Testis (tissue), 3 donors: ENCODE data around the gene PGLYRP4. TPM values are rescaled to one million over a fixed set of nuclear protein-coding genes. Genes with fewer than 3 reads are reported as not detected.

Source experiments
- DNase-seq: peaks from one replicate; pipeline ENCODE4 v3.0.0-alpha.2; 2019
- H3K27ac ChIP-seq, 2 donors: fragments of 200-600 bp; sonication (generic); one replicate each; pipeline ENCODE4 v1.5.1; 2019
- H3K27me3 ChIP-seq: fragments of 200-600 bp; sonication (generic); one replicate; pipeline ENCODE4 v1.5.1; 2019
- H3K36me3 ChIP-seq: fragments of 200-600 bp; sonication (generic); one replicate; pipeline ENCODE4 v1.5.1; 2017; ENCODE audit warnings: low read depth; ENCODE audit errors: missing control alignments
- H3K4me1 ChIP-seq: fragments of 200-600 bp; sonication (generic); one replicate; pipeline ENCODE4 v1.5.1; 2019
- H3K4me3 ChIP-seq, 2 donors: fragments of 200-600 bp; sonication (generic); one replicate each; pipeline ENCODE4 v1.5.1; 2017 to 2019
- H3K9me3 ChIP-seq: fragments of 200-600 bp; sonication (generic); one replicate; pipeline ENCODE4 v1.5.1; 2017
- CTCF ChIP-seq, 3 experiments: fragments of 450-650 bp in 2 of 3; fragments of 200-600 bp in 1 of 3; sonication (generic) in 1 of 3; IDR thresholded peaks; one replicate each; pipeline ENCODE4 v1.5.1; 2016 to 2019; ENCODE audit warnings: antibody characterized with exemption in 3 of 3, mild to moderate bottlenecking in 2 of 3, moderate library complexity in 1 of 3
- POLR2A ChIP-seq: fragments of 450-650 bp; IDR thresholded peaks from one replicate; pipeline ENCODE4 v1.6.1; 2017; ENCODE audit warnings: antibody characterized with exemption, mild to moderate bottlenecking, moderate library complexity
- WGBS, 2 donors: methylation state at CpG; one replicate each; pipeline ENCODE4 v1.1.5; 2018; 5-methylcytosine and 5-hydroxymethylcytosine counted together
- intact Hi-C: fragments of 100-400 bp; cut with DNase I; formaldehyde crosslinking; loops from one replicate; pipeline ENCODE4 v1.15.1; 2023; ENCODE audit warnings: low total_unique reads
- polyA plus RNA-seq: library from polyadenylated mRNA; stranded (reverse); fragments of 350-450 nt; fragmentation: Illumina TruSeq; extraction: RNeasy Lipid Tissue Mini Kit (QIAGEN cat#74804); gene quantifications from one replicate; pipeline ENCODE4 v1.2.3, GENCODE V29; 2014; ENCODE audit warnings: low read depth, low replicate concordance; ENCODE audit not compliant: insufficient read depth
- total RNA-seq, 2 donors: library from RNA; depleted of rRNA; stranded (reverse); fragments of >200 nt; gene quantifications; one replicate each; pipeline ENCODE4 v1.2.3, GENCODE V29; 2016

Gene PGLYRP4
- total and polyA plus RNA-seq, 3 donors from 2014 or later, result 0.12 to 0.17 TPM; not detected in 1

GRCh38 chr1:153345187-153346076 is 3.2 kb downstream of the PGLYRP4 start:
- no peak for DNase-seq
- no peaks in the 10 kb centered on the region for H3K36me3 ChIP-seq
- H3K9me3 ChIP-seq, result no peaks in the 10 kb centered on the region
- H3K27ac ChIP-seq, result no peak overlapping the region
- no peak overlapping the region for H3K4me3 ChIP-seq
- H3K27me3 ChIP-seq, result no peaks in the 10 kb centered on the region
- WGBS, 2 donors, result 91 to 94% methylated on average over 14 of the region's 14 CpGs
- intact Hi-C loops, result no loop called here
- no peak for TF ChIP-seq POLR2A
- no peak for TF ChIP-seq CTCF (IDR thresholded peaks at IDR 0.05)
- peaks cover 10% of the 10 kb centered on the region for H3K4me1 ChIP-seq

GRCh38 chr1:153344718-153345025 is 4.0 kb downstream of the PGLYRP4 start:
- DNase-seq, result no peak
- TF ChIP-seq POLR2A (no peak), CTCF (IDR thresholded peaks at IDR 0.05) (no peak)
- H3K9me3 ChIP-seq, result no peaks in the 10 kb centered on the region
- intact Hi-C loops, result no loop called here
- H3K4me1 ChIP-seq, result peaks cover 10% of the 10 kb centered on the region
- H3K36me3 ChIP-seq, result no peaks in the 10 kb centered on the region
- WGBS, 2 donors, result 63 to 75% methylated on average over 3 of the region's 3 CpGs
- no peak overlapping the region for H3K4me3 ChIP-seq
- H3K27ac ChIP-seq, result no peak overlapping the region
- H3K27me3 ChIP-seq, result no peaks in the 10 kb centered on the region

GRCh38 chr1:153343811-153344717 is 4.6 kb downstream of the PGLYRP4 start:
- Histone ChIP-seq H3K27me3 (no peaks in the 10 kb centered on the region), H3K27ac (no peak overlapping the region), H3K4me3 (no peak overlapping the region), H3K9me3 (no peaks in the 10 kb centered on the region), H3K4me1 (peaks cover 10% of the 10 kb centered on the region), H3K36me3 (no peaks in the 10 kb centered on the region)
- WGBS, 2 donors, result 47 to 56% methylated on average over 8 to 9 of the region's 9 CpGs
- intact Hi-C loops, result no loop called here
- no peak for TF ChIP-seq CTCF (IDR thresholded peaks at IDR 0.05)
- TF ChIP-seq POLR2A, result no peak
- no peak for DNase-seq

- 24 to 32% methylated on average over 5 of the region's 5 CpGs for WGBS, 2 donors
- no peak overlapping the region for H3K4me3 ChIP-seq
- H3K4me1 ChIP-seq, result peaks cover 10% of the 10 kb centered on the region
- H3K27me3 ChIP-seq, result no peaks in the 10 kb centered on the region
- no peaks in the 10 kb centered on the region for H3K9me3 ChIP-seq
- H3K36me3 ChIP-seq, result no peaks in the 10 kb centered on the region
- H3K27ac ChIP-seq, result no peak overlapping the region
- intact Hi-C loops, result no loop called here
- TF ChIP-seq CTCF (IDR thresholded peaks at IDR 0.05) (no peak), POLR2A (no peak)
- DNase-seq, result no peak
Measured at GRCh38 chr1:153343040-153343681, 5.5 kb downstream of the PGLYRP4 start.
